ENCODE measurements around the gene CKAP2L. TPM values are rescaled to one million over a fixed set of nuclear protein-coding genes. Genes with fewer than 3 reads are reported as not detected.

CKAP2L gene
- total RNA-seq, 6 experiments from 2014 or later, result 0.20 to 1.4 (median 0.66) TPM

DNA sequence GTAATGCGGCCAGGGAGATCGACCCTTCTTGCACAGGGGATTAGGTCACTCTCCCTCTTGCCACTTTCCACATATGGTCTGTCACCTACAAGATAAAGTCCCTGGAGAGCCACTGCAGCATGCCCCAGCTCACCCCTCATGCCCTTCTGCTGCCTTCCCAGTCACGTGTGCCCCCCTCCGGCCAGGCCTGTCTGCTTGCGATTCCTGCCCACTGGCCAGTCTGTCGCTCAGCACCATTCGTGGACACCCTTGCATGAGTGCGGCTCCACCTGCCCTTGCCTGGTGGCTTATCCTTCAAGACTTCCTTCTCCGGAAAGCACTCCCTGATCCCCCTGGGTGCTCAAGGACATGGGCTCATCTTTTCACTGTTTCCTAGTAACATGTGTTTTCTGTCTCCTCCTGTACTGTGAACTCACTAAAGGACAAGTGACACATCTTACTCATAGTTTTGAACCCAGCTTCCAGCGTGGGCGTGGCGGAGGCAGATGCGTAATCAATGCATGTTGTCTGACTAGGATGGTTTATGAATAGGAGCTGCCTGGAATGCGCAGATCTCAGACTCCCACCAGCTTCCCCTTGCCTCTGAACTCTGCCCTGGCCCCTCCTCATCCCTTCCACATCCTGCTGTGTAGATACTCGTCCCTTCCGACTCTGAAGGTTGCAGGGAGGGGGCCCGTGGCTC, 51.4 kb downstream of the CKAP2L start:
- H3K27me3 ChIP-seq, result no peaks in the 10 kb centered on the region

GRCh38 chr2:112712465-112712864, 51.9 kb downstream of the CKAP2L start:
- Histone ChIP-seq H3K36me3 (no peaks in the 10 kb centered on the region), H3K27me3 (no peaks in the 10 kb centered on the region), H3K27ac (no peak overlapping the region), H3K4me1 (no peaks in the 10 kb centered on the region), H3K4me3 (no peak overlapping the region), H3K9me3 (no peaks in the 10 kb centered on the region)
- peak in 1 of 3 donors; percentile 26 for DNase-seq
- intact Hi-C loops (cut with DNase I), result no loop called here
- TF ChIP-seq POLR2A (IDR thresholded peaks at IDR 0.05) (no peak), CTCF (IDR thresholded peaks at IDR 0.05) (no peak)
- no peak for ATAC-seq
- 100% methylated on average over 1 of the region's 3 CpGs for WGBS (ENCODE audit: insufficient coverage, low coverage, low lambda C conversion rate, missing lambda C conversion rate)

More for the DNA sequence above, 51.4 kb downstream of the CKAP2L start:
- Histone ChIP-seq H3K9me3 (no peaks in the 10 kb centered on the region), H3K4me3 (no peak overlapping the region), H3K27ac (no peak overlapping the region), H3K4me1 (no peaks in the 10 kb centered on the region), H3K36me3 (no peaks in the 10 kb centered on the region)
- intact Hi-C loops (cut with DNase I), result no loop called here
- 43% methylated on average over 11 of the region's 17 CpGs for WGBS (ENCODE audit: insufficient coverage, low coverage, low lambda C conversion rate, missing lambda C conversion rate)
- peak; percentile 54 to 80 (median 71) for ATAC-seq
- no peak for DNase-seq
- TF ChIP-seq CTCF (IDR thresholded peaks at IDR 0.05) (no peak), POLR2A (IDR thresholded peaks at IDR 0.05) (no peak)

DNA sequence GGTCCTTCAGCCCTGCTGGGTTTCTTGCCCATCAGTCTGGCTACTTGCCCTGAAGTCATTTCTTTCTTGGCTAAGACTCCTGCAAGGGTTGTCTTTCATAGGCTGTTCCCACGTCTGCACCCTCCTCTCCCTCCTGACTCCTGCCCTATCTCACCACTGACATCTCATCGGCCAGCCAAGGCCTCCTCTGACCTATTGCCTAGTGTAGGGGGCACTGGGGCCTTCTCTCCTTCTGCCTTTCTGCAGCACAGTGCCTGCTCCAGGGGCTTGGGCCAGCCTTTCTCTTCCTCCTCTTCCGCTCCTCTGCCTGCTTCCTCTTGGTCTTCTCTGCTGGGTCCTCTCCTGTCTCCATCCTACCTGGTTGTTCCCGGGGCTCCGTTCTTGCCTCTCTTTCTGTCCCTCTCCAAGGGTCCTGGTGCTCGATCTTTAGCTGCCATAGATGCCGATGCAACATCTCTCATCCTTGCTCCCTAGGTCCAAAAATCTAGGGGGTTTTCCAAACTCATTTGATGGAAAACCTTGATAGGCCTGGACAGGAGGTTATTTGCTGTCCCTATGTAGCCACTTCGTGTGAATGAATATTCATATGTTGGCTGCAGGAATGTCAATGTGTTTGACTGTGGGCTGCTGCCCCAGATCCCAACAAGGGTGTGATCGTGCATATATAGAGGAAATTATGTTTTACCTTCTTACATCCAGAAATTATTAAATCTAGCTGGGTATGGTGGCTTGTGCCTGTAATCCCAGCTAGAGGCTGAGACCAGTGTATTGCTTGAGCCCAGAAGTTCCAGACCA, 53.3 kb downstream of the CKAP2L start:
- no peak overlapping the region for H3K4me3 ChIP-seq
- no peaks in the 10 kb centered on the region for H3K9me3 ChIP-seq
- intact Hi-C loops (cut with DNase I), result no loop called here
- TF ChIP-seq POLR2A (IDR thresholded peaks at IDR 0.05), result no peak
- peak in 1 of 3 donors; percentile 36 for DNase-seq
- ATAC-seq, result no peak
- no peak overlapping the region for H3K27ac ChIP-seq
- no peaks in the 10 kb centered on the region for H3K36me3 ChIP-seq
- no peaks in the 10 kb centered on the region for H3K4me1 ChIP-seq
- H3K27me3 ChIP-seq, result no peaks in the 10 kb centered on the region
- WGBS (ENCODE audit: insufficient coverage, low coverage, low lambda C conversion rate, missing lambda C conversion rate), result 66% methylated on average over 9 of the region's 9 CpGs

GRCh38 chr2:112709703-112710102, 54.7 kb downstream of the CKAP2L start:
- no peak for ATAC-seq

More at GRCh38 chr2:112709703-112710102, 54.7 kb downstream of the CKAP2L start:
- H3K9me3 ChIP-seq, result no peaks in the 10 kb centered on the region
- no peaks in the 10 kb centered on the region for H3K36me3 ChIP-seq
- no peak for DNase-seq
- TF ChIP-seq CTCF (IDR thresholded peaks at IDR 0.05) (no peak), POLR2A (IDR thresholded peaks at IDR 0.05) (no peak)
- H3K4me3 ChIP-seq, result no peak overlapping the region
- intact Hi-C loops (cut with DNase I), result no loop called here
- H3K27ac ChIP-seq, result no peak overlapping the region
- 69% methylated on average over 5 of the region's 6 CpGs for WGBS (ENCODE audit: insufficient coverage, low coverage, low lambda C conversion rate, missing lambda C conversion rate)
- H3K27me3 ChIP-seq, result no peaks in the 10 kb centered on the region
- no peaks in the 10 kb centered on the region for H3K4me1 ChIP-seq
